Activated CD8-positive, alpha-beta memory T cell treated with anti-CD3 and anti-CD28 coated beads for 1 hour (primary cell): ENCODE measurements around the gene MEX3C.

Source experiments
- DNase-seq, 2 donors: peaks; one replicate each; pipeline ENCODE4 v3.0.0-alpha.2; 2020; ENCODE audit warnings: low read depth in 1 of 2; ENCODE audit errors: extremely low read depth in 1 of 2

MEX3C gene

DNA sequence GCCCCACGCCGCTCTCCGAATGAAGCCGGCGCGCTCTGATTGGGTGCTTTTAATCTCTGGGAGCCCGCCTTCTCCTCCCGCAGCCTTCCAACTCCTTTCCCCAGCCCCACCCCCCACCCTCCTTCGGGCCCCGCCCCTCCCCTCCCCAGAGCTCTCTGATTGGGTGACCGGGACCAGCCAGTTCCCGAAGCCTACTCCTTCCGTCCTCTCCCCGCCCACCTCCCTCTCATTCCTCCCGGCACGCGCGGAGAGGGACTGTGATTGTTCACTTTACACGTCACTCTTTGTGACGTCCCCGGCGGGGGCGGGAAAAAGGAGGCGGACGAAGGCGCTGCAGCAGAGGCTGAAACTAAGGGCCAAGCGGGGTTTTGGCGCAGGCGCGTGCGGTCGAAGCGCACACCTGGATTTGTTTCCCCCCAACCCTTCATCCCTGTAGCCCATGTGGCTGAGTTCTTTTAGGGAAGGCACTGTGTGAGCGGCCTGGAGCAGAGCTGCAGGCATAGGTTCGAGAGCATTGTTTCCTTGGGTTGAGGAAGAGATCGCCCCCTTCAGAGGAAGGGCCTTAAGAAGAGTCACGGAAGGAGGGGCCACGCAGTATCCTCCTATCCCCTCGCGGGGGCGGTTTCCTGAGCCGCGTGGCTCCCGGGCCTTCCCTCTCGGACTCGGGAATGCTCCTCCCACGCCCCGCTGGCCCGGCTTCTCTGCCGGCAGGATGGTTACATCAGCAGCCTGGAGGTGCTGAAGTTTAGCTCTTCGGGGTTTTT lies at the start of gene MEX3C:
Gene MEX3C, minus strand, starts transcription at position 21 of the 764 bp plus-strand sequence. CDS start 361 bp downstream, outside the sequence.
- peak; percentile 97 to 98 for DNase-seq

DNA sequence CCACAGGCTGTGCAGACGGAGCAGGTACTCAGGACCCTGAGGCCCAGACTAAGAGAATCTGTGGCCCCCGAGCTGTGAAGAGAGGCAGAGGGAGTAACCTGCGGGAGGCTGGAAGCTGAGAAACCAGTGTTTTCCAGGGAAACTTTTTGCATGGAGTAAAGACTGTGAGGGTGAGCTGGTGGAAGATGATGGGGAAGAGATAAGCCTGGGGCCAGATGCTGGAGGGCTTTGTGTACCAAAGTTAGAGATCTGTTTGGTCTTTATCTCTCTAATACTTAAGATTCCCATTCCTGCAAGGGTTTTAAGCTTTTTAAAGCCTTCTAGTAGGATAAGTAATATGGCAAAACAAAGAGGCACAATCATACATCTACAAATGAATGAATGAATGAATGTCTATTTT lies 43.7 kb upstream of the MEX3C start:
- DNase-seq = no peak

DNA sequence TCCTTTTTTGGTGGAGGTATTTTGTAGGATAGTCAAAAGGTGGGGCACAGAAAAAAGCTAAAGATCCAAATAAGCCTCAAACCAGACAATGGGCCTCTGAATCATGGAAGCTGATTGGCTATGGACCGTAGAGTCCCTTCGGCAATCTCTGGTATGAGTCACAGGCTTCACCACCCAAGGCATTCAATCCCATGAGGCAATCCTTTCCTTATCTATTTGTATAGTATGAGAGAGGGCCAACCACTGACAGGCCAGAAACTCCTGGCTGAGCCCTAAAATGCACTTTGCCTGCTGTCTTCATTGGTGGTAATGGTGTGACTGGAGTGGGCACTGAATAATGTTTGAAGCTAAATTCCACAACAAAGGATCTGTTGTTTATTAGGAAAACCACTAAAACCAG lies 38.7 kb upstream of the MEX3C start:
- DNase-seq = no peak

DNA sequence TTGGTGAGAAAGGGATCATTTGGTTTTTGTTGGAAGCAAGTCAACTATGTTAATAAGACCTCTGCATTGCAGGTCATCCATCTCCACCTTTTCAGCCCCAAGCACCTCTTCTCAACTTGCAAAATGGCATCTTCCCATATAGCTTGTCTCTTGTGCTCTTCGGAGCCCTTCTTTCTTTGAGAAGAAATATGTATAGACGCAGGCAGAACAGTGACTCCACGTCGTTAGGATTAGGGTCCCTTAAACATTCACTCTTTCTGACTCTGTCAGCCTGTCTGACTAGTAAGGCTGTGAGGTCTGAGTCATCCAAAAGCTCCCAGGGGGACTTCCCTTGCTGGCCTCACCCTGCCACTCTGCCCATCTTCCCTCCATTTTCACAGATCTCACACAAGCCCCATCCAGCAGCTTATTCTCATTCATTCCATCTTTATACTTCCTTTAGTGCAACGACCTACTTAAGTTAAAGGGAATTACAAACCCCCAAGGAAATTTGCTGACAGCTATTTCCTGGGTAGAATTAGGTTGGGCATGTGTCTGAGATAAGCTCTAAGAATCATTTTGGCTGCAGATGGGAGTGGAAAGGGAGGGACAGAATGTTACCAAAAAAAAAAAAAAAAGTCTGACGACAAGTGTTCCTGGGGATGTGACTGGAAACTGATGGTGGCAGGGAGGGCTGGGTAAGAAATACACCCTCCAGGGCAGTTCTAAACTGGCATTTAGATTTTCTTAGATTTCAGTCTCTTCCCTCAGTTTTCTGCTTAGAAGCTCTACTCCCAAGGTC lies 37.7 kb upstream of the MEX3C start:
- no peak for DNase-seq

GRCh38 chr18:51234117-51235008 lies 36.9 kb upstream of the MEX3C start:
- DNase-seq = no peak

DNA sequence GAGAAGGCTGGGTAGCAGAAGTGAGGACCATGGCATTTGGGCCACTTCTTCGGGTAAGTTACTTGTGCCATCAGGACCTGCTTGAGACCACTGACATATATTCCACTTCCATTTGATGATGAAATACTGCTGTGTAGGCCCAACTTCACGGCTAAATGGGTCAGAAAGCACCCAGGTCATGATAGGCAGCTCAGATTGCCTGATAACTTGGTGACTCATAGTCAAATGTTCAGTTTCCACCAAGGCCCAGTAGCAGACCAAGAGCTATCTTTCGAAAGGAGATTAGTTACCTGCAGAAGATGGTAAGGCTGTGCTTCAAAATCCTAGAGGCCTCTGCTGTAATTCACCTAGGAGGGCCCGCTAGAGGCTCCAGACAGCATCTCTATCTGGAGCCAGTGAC lies 31.8 kb upstream of the MEX3C start:
- no peak for DNase-seq

DNA sequence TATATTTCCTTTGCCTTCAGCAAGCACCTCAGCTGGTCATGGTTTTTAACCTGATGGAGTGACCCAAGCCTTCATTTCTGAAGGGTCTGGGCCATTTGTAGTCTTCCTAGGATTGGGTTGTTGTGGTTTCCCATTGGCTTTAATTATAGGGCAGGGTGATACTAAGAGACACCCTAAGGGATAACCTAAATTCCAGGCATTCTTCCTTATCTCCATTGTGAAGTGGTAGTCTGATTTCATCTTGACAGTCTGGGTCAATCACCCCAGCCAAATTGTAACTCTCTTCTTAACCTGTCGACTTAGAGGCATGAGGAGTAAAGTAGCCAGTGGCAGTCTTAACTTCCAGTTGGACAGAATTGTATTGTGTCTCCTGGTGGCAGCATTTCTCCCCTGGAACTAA lies 30.2 kb upstream of the MEX3C start:
- DNase-seq = no peak

GRCh38 chr18:51226587-51227350 lies 29.3 kb upstream of the MEX3C start:
- no peak for DNase-seq

DNA sequence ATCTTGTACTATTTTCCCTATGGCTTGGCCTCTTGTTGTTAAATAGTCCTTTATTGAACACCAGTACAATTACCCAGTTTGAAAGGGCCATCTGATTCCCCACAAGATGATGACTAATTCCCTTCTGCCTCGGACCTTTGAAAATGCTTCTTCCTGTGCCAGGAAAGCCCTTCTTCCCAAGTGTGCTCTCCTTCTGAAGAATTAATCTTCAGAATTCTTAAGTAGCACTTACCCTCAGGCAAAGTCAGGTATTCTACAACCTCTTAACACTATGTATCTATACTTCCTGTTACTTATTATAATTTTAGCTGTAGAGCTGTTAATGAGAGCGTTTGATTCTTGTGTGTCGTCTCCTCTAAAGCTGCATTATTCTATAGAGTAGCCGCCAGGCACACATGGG lies 28.6 kb upstream of the MEX3C start:
- DNase-seq = no peak

DNA sequence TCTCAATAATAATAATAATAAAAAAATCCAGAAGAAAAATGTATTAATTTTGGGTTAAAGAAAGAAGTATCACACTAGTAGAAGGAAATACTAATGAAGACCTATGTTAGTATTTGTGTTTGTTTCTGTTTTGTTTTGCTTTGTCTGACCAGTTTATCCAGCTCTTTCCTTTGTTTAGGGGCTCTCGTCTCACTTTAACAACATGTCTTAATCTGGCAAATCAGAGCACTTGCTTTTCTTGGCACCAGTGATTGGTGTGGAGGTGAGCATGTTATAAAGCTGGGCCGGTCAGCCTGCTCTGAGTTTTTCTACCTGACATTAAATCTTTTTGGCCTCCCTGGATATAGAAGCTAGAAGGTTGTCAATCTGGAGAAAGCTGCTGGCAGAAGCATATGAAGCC lies 15.1 kb upstream of the MEX3C start:
- no peak for DNase-seq

GRCh38 chr18:51211552-51211951 lies 14.1 kb upstream of the MEX3C start:
- no peak for DNase-seq

DNA sequence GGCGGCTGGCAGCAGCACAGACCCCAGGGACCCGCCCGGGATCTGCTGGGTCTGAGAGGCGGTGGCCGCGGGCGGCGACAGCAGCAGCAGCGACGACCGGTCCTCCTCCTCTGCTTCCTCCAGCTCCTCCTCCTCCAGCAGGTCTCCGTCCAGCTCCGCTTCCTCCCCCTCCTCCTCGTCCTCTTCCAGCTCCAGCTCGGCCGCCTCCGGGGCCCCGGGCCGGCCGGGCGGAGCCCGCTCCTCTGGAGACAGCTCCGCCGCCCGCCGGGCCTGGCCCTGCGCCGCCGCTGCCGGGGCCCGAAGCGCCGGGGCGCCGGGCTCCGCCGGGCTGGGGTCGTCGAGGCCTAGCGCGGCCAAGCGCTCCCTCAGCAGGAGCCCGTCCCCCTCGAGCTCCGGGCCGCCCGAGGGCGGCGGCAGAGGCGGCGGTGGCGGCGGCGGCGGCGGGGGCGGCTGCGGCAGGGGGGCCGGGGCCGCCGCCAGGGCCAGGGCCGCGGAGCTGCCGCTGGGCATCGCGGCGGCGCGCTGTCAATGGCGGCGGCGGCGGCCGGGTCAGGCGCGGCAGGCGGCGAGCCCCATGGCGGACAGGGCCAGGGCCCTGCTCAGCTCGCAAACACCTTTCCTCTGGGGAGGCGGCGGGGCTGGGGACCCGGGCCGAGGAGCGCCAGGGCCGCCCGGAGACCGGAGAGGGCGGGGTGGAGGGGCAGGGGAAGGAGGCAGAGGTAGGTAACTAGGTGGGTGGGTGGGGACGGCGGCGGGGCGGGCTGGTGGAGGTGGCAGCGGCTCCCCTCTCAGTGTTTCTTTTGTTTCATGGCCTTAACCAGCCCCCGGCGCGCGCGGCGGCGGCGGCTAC lies 445 bp downstream of the MEX3C start:
- peak in 1 of 2 donors; percentile 15 for DNase-seq

DNA sequence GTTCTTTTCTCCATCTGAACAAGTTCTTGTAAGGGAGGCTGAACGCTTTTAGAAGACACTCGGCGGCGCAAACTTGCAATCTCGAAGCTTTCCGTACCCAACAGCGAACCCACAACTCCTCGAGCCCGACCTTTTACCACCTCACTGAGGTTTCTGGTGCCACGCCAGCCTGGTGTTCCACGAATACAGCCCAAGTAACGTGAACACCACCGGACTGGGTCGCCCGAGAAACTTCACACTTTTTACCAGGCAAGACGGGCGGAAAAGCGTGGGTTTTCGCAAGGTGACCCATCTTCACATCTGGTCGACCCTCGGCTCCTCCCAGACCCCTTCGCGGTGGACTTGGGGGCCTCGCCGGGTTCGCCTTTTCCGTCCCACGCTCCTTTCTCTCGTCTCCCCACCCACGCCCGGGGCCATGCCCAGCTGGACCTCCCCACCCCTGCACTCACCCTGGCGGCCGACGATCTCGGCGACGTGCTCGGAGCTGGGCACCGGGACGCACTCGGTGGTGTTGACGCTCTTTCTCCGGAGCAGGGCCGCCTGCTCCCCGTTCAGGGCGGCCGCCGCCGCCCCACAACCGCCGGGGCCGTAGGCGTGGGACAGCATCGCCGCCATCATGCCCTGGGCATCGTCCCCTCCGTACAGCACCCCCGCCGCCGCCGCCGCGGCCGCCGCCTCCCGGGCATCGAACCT lies 1.2 kb downstream of the MEX3C start:
- DNase-seq = peak in 1 of 2 donors; percentile 17

- DNase-seq = peak in 1 of 2 donors; percentile 2
These were observed 1.9 kb downstream of the MEX3C start for GRCh38 chr18:51195451-51196117.

GRCh38 chr18:51195086-51195450 lies 2.4 kb downstream of the MEX3C start:
- no peak for DNase-seq

DNA sequence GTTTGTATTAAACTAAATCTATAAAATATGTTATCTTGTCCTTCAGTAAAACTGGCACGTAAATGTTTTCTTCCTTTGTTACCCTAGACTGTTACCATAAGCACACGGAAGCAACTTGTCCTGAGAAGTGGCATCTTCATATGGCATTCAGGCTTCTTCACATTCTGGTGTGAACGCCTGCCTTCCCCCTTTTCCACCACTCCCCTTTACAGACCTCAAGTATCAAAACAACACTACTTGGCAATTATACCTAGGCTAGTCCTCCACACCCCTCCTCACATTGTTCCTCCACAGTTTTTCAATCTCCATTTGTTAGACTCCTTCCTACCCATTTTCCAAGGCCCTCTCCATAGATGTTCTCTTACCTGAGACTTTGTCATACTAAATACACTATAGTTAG lies 2.9 kb downstream of the MEX3C start:
- DNase-seq = no peak

- DNase-seq = no peak
These were observed 3.7 kb downstream of the MEX3C start for GRCh38 chr18:51193621-51194287.

DNA sequence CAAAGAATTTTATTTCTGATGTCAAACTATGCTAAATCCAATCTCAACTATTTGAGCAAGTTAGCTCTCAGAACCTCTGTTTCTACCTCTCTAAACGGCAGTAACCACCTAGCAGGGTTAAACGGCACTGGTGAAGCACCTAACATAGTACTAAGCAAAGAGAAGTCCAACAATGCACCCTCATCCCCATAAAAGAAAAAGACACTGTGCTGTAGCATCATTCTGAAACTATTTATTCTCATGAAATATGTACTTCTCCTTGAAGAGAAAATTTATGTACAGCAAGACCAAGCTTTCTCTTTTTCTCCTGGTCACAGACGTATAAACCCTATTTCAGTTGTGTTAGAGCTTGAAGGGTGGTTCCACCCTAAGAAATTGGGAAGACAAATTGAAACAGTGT lies 4.8 kb downstream of the MEX3C start:
- DNase-seq = no peak
